Measurements from ENCODE around the gene STK24.

STK24 gene

GRCh38 chr13:98411617-98412265 lies 165.2 kb downstream of the STK24 start:
- CTCF ChIA-PET: no interaction called here

GRCh38 chr13:98411013-98411412 lies 165.9 kb downstream of the STK24 start:
- ChIA-PET POLR2A (interaction anchor here (0.5 to 1.4 kb wide), 2 partner anchors 11 to 186 kb away, joined by 3 to 10 read pairs; no protein-coding TSS in a partner anchor), CTCF (interaction anchor here (1.2 to 1.4 kb wide), 2 partner anchors 11 to 34 kb away, joined by 5 to 6 read pairs; no protein-coding TSS in a partner anchor)
- H3K4me3 ChIP-seq (ENCODE audit: low read depth, low read length): no peak overlapping the region
- TF ChIP-seq CTCF (IDR thresholded peaks at IDR 0.05; ENCODE audit: insufficient read depth, low read length, missing control alignments): no peak
- DNase-seq (ENCODE audit: low read depth, low spot score): no peak

More at GRCh38 chr13:98411617-98412265, 165.2 kb downstream of the STK24 start:
- no peak for DNase-seq (ENCODE audit: low read depth, low spot score)
- TF ChIP-seq CTCF (IDR thresholded peaks at IDR 0.05; ENCODE audit: insufficient read depth, low read length, missing control alignments): no peak
- H3K4me3 ChIP-seq (ENCODE audit: low read depth, low read length): no peak overlapping the region
- POLR2A ChIA-PET: no interaction called here

GRCh38 chr13:98410612-98411011 lies 166.3 kb downstream of the STK24 start:
- DNase-seq (ENCODE audit: low read depth, low spot score): peak; percentile 59
- TF ChIP-seq CTCF (IDR thresholded peaks at IDR 0.05; ENCODE audit: insufficient read depth, low read length, missing control alignments): no peak
- ChIA-PET POLR2A (interaction anchor here (0.5 to 1.4 kb wide), 2 partner anchors 10 to 186 kb away, joined by 3 to 10 read pairs; no protein-coding TSS in a partner anchor), CTCF (interaction anchor here (1.2 to 1.4 kb wide), 2 partner anchors 11 to 34 kb away, joined by 5 to 6 read pairs; no protein-coding TSS in a partner anchor)
- no peak overlapping the region for H3K4me3 ChIP-seq (ENCODE audit: low read depth, low read length)

- H3K4me3 ChIP-seq (ENCODE audit: low read depth, low read length): no peak overlapping the region
- POLR2A ChIA-PET: no interaction called here
- CTCF ChIA-PET: interaction anchor here (0.9 to 1.7 kb wide), 3 partner anchors 9 to 264 kb away, joined by 3 to 5 read pairs (median 4); no protein-coding TSS in a partner anchor
- no peak for DNase-seq (ENCODE audit: low read depth, low spot score)
- no peak for TF ChIP-seq CTCF (IDR thresholded peaks at IDR 0.05; ENCODE audit: insufficient read depth, low read length, missing control alignments)
These were observed 167.6 kb downstream of the STK24 start for GRCh38 chr13:98409281-98409680.

- no peak for TF ChIP-seq CTCF (IDR thresholded peaks at IDR 0.05; ENCODE audit: insufficient read depth, low read length, missing control alignments)
- ChIA-PET CTCF (interaction anchor here (0.9 to 2.1 kb wide), 6 partner anchors 8 to 374 kb away, joined by 3 to 5 read pairs (median 4); no protein-coding TSS in a partner anchor), POLR2A (no interaction called here)
- no peak overlapping the region for H3K4me3 ChIP-seq (ENCODE audit: low read depth, low read length)
- no peak for DNase-seq (ENCODE audit: low read depth, low spot score)
These were observed 169.3 kb downstream of the STK24 start for GRCh38 chr13:98407575-98407974.

GRCh38 chr13:98406971-98407370 lies 169.9 kb downstream of the STK24 start:
- DNase-seq (ENCODE audit: low read depth, low spot score): no peak
- no peak for TF ChIP-seq CTCF (IDR thresholded peaks at IDR 0.05; ENCODE audit: insufficient read depth, low read length, missing control alignments)
- ChIA-PET CTCF (interaction anchor here (0.9 to 2.1 kb wide), 4 partner anchors 13 to 374 kb away, joined by 3 to 5 read pairs (median 4); no protein-coding TSS in a partner anchor), POLR2A (no interaction called here)
- no peak overlapping the region for H3K4me3 ChIP-seq (ENCODE audit: low read depth, low read length)
